GM21515 (cell line): ENCODE measurements around the gene SH3RF3.

Source experiments
- ATAC-seq: cut with Tn5 transposase; IDR thresholded peaks from one replicate; pipeline ENCODE4 v1.9.1; 2021; ENCODE audit not compliant: unreplicated experiment

The SH3RF3 gene

GRCh38 chr2:109383505-109384307, 254.7 kb downstream of the SH3RF3 start:
- ATAC-seq: no peak

GRCh38 chr2:109384308-109385271, 255.6 kb downstream of the SH3RF3 start:
- no peak for ATAC-seq

GRCh38 chr2:109385506-109385905, 256.5 kb downstream of the SH3RF3 start:
- no peak for ATAC-seq

- ATAC-seq: no peak
Measured at GRCh38 chr2:109386004-109386695, 257.1 kb downstream of the SH3RF3 start.

- no peak for ATAC-seq
Measured at GRCh38 chr2:109387221-109387735, 258.3 kb downstream of the SH3RF3 start.

- ATAC-seq: no peak
Measured at GRCh38 chr2:109387778-109388469, 258.9 kb downstream of the SH3RF3 start.

- ATAC-seq: no peak
Measured at GRCh38 chr2:109391243-109391642, 262.2 kb downstream of the SH3RF3 start.

- no peak for ATAC-seq
Measured at GRCh38 chr2:109392140-109392539, 263.1 kb downstream of the SH3RF3 start.

GRCh38 chr2:109392816-109393661, 264.0 kb downstream of the SH3RF3 start:
- ATAC-seq: no peak

- no peak for ATAC-seq
Measured at GRCh38 chr2:109393662-109393972, 264.6 kb downstream of the SH3RF3 start.

- ATAC-seq: no peak
Measured at GRCh38 chr2:109395494-109396201, 266.6 kb downstream of the SH3RF3 start.

- no peak for ATAC-seq
Measured at GRCh38 chr2:109396202-109397180, 267.5 kb downstream of the SH3RF3 start.

GRCh38 chr2:109397893-109398292, 268.9 kb downstream of the SH3RF3 start:
- ATAC-seq: no peak

GRCh38 chr2:109398366-109399015, 269.5 kb downstream of the SH3RF3 start:
- ATAC-seq: no peak

- ATAC-seq: no peak
Measured at GRCh38 chr2:109399066-109399465, 270.1 kb downstream of the SH3RF3 start.

- ATAC-seq: no peak
Measured at GRCh38 chr2:109400102-109400501, 271.1 kb downstream of the SH3RF3 start.

- ATAC-seq: no peak
Measured at GRCh38 chr2:109401370-109401769, 272.4 kb downstream of the SH3RF3 start.
